Gastrocnemius medialis (tissue), 4 donors: Measurements from ENCODE around the gene SCO2.
A peak's percentile ranks its signal among the peaks of the same experiment; 100 is the strongest.

ENCODE experiments used
- POLR2A ChIP-seq, 2 donors: fragments of 450-650 bp; IDR thresholded peaks; one replicate each; pipeline ENCODE4 v1.6.1; 2017; ENCODE audit warnings: antibody characterized with exemption in 2 of 2, mild to moderate bottlenecking in 2 of 2, moderate library complexity in 2 of 2
- TF ChIP-seq, protein P1 (sequence below), 5 experiments: fragments of 450-650 bp in 3 of 5; fragments of 200-600 bp in 2 of 5; sonication (generic) in 2 of 5; IDR thresholded peaks in 4 of 5; conservative IDR thresholded peaks in 1 of 5; 1 replicate in 4 of 5; 2 replicates in 1 of 5; pipeline ENCODE4 v1.5.1; 2016 to 2019; ENCODE audit warnings: antibody characterized with exemption in 5 of 5, mild to moderate bottlenecking in 3 of 5, moderate library complexity in 3 of 5

DNA sequence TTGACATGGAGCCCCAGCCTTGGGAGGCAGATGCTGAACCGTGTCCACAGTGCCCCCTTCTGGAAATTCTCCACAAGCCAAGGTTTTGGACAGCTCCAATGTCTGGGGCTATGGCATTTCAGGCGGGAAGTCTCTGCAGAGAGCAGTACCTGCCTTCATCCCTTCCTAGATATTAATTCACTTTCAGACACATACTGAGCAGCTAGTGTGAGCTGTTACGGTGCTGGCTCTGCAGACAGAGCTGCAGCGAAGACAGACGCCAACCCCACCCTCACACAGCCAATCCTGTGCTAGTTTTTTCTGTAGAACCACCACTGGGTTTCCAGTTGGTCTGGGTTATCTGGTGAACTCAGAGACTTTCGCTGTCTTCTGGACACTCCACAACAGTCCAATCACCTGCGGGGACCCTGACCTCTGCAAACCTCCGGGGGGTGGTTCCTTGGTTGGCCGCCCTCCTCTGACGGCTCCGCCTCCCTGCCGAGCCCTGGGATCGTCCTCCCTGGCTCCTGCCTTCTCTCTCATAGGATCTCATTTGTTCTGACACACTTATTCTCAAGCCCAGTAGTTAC, 27.0 kb downstream of the SCO2 start:
- TF ChIP-seq POLR2A (IDR thresholded peaks at IDR 0.05) = no peak
- TF ChIP-seq, protein P1, sequence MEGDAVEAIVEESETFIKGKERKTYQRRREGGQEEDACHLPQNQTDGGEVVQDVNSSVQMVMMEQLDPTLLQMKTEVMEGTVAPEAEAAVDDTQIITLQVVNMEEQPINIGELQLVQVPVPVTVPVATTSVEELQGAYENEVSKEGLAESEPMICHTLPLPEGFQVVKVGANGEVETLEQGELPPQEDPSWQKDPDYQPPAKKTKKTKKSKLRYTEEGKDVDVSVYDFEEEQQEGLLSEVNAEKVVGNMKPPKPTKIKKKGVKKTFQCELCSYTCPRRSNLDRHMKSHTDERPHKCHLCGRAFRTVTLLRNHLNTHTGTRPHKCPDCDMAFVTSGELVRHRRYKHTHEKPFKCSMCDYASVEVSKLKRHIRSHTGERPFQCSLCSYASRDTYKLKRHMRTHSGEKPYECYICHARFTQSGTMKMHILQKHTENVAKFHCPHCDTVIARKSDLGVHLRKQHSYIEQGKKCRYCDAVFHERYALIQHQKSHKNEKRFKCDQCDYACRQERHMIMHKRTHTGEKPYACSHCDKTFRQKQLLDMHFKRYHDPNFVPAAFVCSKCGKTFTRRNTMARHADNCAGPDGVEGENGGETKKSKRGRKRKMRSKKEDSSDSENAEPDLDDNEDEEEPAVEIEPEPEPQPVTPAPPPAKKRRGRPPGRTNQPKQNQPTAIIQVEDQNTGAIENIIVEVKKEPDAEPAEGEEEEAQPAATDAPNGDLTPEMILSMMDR (IDR thresholded peaks at IDR 0.05 in 4 of 5, conservative IDR thresholded peaks at IDR 0.05 in 1 of 5) = peak in 3 of 5 experiments; percentile 27 to 49 (median 36)
